ENCODE data around the gene DMXL2. TPM values are rescaled to one million over a fixed set of nuclear protein-coding genes. Genes with fewer than 3 reads are reported as not detected.
"Not testable (repeated sequence)": the region's sequence is repeated elsewhere in the genome, so short reads cannot be mapped to it uniquely, and the experiment has no call there.

Gene DMXL2
- total RNA-seq, 1 experiment from 2014 or later = 37.3 TPM

DNA sequence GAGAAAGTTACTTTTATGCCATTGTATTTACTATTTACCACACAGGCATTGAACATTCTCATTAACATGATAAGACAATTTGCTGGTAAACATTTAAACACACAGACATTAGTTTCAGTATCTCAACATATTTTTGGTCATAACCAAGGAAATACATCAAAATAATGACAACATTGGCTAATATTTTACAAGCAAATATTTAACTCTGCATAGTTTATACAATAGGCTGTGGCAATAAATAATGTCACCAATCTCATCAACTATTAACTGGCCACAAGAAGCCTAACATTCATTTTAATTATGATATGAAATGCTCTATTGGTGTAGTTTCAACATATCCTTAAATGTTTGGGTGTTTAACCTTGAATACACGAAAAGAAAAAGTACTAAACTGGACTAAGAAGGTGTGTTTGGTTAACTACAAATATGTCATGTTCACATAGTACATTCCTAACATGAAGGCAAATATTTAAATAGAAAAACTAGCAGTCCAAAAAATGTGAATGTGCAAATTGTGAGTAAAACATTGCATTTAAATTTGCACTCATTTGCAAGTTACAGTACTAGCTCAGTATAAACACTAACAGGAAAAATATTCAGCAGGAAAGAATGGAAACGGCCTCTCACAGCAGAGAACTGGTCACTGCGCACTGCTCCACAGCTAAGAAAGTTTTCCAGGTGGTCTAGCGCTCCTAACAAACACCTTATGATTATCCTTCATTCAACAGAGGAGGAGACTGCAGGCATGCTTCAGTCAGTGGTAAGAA lies 174.5 kb downstream of the DMXL2 start:
- no peak for TF ChIP-seq SIN3A (IDR thresholded peaks at IDR 0.05; ENCODE audit: borderline replicate concordance, insufficient read depth, low read depth, low read length)
- no peak for TF ChIP-seq POLR2AphosphoS5 (IDR thresholded peaks at IDR 0.05; ENCODE audit: low read depth, low read length)
- TF ChIP-seq, protein P1, sequence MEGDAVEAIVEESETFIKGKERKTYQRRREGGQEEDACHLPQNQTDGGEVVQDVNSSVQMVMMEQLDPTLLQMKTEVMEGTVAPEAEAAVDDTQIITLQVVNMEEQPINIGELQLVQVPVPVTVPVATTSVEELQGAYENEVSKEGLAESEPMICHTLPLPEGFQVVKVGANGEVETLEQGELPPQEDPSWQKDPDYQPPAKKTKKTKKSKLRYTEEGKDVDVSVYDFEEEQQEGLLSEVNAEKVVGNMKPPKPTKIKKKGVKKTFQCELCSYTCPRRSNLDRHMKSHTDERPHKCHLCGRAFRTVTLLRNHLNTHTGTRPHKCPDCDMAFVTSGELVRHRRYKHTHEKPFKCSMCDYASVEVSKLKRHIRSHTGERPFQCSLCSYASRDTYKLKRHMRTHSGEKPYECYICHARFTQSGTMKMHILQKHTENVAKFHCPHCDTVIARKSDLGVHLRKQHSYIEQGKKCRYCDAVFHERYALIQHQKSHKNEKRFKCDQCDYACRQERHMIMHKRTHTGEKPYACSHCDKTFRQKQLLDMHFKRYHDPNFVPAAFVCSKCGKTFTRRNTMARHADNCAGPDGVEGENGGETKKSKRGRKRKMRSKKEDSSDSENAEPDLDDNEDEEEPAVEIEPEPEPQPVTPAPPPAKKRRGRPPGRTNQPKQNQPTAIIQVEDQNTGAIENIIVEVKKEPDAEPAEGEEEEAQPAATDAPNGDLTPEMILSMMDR (IDR thresholded peaks at IDR 0.05) = no peak
- TF ChIP-seq, protein P2, sequence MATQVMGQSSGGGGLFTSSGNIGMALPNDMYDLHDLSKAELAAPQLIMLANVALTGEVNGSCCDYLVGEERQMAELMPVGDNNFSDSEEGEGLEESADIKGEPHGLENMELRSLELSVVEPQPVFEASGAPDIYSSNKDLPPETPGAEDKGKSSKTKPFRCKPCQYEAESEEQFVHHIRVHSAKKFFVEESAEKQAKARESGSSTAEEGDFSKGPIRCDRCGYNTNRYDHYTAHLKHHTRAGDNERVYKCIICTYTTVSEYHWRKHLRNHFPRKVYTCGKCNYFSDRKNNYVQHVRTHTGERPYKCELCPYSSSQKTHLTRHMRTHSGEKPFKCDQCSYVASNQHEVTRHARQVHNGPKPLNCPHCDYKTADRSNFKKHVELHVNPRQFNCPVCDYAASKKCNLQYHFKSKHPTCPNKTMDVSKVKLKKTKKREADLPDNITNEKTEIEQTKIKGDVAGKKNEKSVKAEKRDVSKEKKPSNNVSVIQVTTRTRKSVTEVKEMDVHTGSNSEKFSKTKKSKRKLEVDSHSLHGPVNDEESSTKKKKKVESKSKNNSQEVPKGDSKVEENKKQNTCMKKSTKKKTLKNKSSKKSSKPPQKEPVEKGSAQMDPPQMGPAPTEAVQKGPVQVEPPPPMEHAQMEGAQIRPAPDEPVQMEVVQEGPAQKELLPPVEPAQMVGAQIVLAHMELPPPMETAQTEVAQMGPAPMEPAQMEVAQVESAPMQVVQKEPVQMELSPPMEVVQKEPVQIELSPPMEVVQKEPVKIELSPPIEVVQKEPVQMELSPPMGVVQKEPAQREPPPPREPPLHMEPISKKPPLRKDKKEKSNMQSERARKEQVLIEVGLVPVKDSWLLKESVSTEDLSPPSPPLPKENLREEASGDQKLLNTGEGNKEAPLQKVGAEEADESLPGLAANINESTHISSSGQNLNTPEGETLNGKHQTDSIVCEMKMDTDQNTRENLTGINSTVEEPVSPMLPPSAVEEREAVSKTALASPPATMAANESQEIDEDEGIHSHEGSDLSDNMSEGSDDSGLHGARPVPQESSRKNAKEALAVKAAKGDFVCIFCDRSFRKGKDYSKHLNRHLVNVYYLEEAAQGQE (IDR thresholded peaks at IDR 0.05; ENCODE audit: insufficient read depth in 1 of 2, low read depth in 2 of 2, low read length in 1 of 2) = no peak
- TF ChIP-seq TCF7L2 (IDR thresholded peaks at IDR 0.05; ENCODE audit: low read depth, low read length) = no peak
- Histone ChIP-seq H3K27me3 (ENCODE audit: control insufficient read depth, insufficient read depth, low read length) (no peaks in the 10 kb centered on the region), H3K9me3 (ENCODE audit: control insufficient read depth, insufficient read depth, low read depth, low read length) (no peaks in the 10 kb centered on the region), H3K36me3 (ENCODE audit: control insufficient read depth, insufficient read depth, low read length) (no peaks in the 10 kb centered on the region), H3K27ac (ENCODE audit: low read length) (no peak overlapping the region), H3K4me3 (ENCODE audit: low read depth in 2 of 2, low read length in 2 of 2) (no peak overlapping the region), H3K4me1 (ENCODE audit: control insufficient read depth, insufficient read depth, low read length) (no peaks in the 10 kb centered on the region)
- ChIA-PET CTCF (no interaction called here), POLR2A (no interaction called here)
- TSS peak; percentile 56 for BruUV-seq (replicated peaks)
- ATAC-seq (no peak), DNase-seq (ENCODE audit: low read depth, low spot score) (no peak)
- in situ Hi-C loops (cut with HindIII; ENCODE audit: low pct_unique_long_range_greater_than_20kb, low sequenced_read_pairs) (no loop called here), intact Hi-C loops (cut with micrococcal nuclease; ENCODE audit: unreplicated experiment) (no loop called here)

DNA sequence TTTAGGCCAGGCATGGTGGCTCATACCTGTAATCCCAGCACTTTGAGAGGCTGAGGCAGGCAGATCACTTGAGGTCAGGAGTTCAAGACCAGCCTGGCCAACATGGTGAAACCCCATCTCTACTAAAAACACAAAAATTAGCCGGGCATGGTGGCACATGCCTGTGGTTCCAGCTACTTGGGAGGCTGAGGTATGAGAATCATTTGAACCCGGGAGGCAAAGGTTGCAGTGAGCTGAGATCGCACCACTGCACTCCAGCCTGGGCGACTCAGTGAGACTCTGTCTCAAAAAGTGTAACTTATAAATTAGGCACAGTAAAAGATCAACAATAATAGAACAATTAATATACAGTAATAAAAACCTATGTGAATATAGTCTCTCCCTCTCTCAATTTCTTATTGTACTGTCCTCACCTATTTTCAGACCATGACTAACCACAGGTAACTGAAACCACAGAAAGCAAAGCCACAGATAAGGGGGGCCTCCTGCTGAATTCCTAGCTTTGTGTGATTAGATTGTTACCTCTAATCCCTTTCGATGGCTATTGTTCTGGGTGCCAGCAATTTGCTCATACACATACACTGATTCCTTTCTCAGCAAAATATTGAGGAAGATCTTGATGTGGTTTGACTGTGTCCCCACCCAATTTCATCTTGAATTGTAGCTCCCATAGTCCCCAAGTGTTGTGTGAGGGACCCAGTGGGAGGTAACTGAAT lies 176.4 kb downstream of the DMXL2 start:
- H3K4me3 ChIP-seq (ENCODE audit: low read depth in 2 of 2, low read length in 2 of 2); H3K9me3 ChIP-seq (ENCODE audit: control insufficient read depth, insufficient read depth, low read depth, low read length); H3K36me3 ChIP-seq (ENCODE audit: control insufficient read depth, insufficient read depth, low read length); H3K4me1 ChIP-seq (ENCODE audit: control insufficient read depth, insufficient read depth, low read length); POLR2A ChIA-PET; H3K27me3 ChIP-seq (ENCODE audit: control insufficient read depth, insufficient read depth, low read length); DNase-seq (ENCODE audit: low read depth, low spot score); ATAC-seq; H3K27ac ChIP-seq (ENCODE audit: low read length); in situ Hi-C loops (cut with HindIII; ENCODE audit: low pct_unique_long_range_greater_than_20kb, low sequenced_read_pairs); CTCF ChIA-PET; BruUV-seq (replicated peaks); intact Hi-C loops (cut with micrococcal nuclease; ENCODE audit: unreplicated experiment): not testable (repeated sequence)

DNA sequence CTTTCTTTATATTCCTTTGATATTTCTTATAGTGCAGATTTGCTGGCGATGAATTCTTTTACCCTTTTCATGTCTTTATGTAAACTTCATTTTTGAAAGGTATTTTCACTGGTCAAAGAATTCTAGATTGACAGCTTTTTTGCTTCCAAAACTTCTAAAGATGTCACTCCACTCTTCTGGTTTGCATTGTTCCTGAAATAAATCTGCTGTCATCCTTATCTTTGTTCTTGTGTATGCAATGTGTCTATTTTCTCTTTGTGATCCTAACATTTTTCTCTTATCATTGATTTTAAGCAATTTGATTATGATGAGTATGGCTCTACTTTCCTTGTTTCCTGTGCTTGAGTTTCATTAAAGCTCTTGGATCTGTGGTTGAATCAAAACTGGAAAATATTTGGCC lies 177.8 kb downstream of the DMXL2 start:
- no peak overlapping the region for H3K27ac ChIP-seq (ENCODE audit: low read length)
- CTCF ChIA-PET = no interaction called here
- intact Hi-C loops (cut with micrococcal nuclease; ENCODE audit: unreplicated experiment) = no loop called here

More for the DNA sequence above, 177.8 kb downstream of the DMXL2 start:
- Histone ChIP-seq H3K9me3 (ENCODE audit: control insufficient read depth, insufficient read depth, low read depth, low read length) (no peaks in the 10 kb centered on the region), H3K4me3 (ENCODE audit: low read depth in 2 of 2, low read length in 2 of 2) (no peak overlapping the region), H3K36me3 (ENCODE audit: control insufficient read depth, insufficient read depth, low read length) (no peaks in the 10 kb centered on the region), H3K4me1 (ENCODE audit: control insufficient read depth, insufficient read depth, low read length) (no peaks in the 10 kb centered on the region), H3K27me3 (ENCODE audit: control insufficient read depth, insufficient read depth, low read length) (no peaks in the 10 kb centered on the region)
- no peak for TF ChIP-seq TCF7L2 (IDR thresholded peaks at IDR 0.05; ENCODE audit: low read depth, low read length)
- TF ChIP-seq POLR2AphosphoS5 (IDR thresholded peaks at IDR 0.05; ENCODE audit: low read depth, low read length) = no peak
- TF ChIP-seq, protein P1 (IDR thresholded peaks at IDR 0.05) = no peak
- TF ChIP-seq, protein P2 (IDR thresholded peaks at IDR 0.05; ENCODE audit: insufficient read depth in 1 of 2, low read depth in 2 of 2, low read length in 1 of 2) = no peak
- no peak for TF ChIP-seq SIN3A (IDR thresholded peaks at IDR 0.05; ENCODE audit: borderline replicate concordance, insufficient read depth, low read depth, low read length)
- in situ Hi-C loops (cut with HindIII; ENCODE audit: low pct_unique_long_range_greater_than_20kb, low sequenced_read_pairs) = no loop called here
- no TSS peak for BruUV-seq (replicated peaks)
- POLR2A ChIA-PET = no interaction called here
- DNase-seq (ENCODE audit: low read depth, low spot score) (no peak), ATAC-seq (no peak)

All from Panc1 (cell line).